ENCODE results near the gene NOTCH3. TPM values are rescaled to one million over a fixed set of nuclear protein-coding genes. Genes with fewer than 3 reads are reported as not detected.

NOTCH3 gene
- total RNA-seq, 1 donor: 51.8 TPM

DNA sequence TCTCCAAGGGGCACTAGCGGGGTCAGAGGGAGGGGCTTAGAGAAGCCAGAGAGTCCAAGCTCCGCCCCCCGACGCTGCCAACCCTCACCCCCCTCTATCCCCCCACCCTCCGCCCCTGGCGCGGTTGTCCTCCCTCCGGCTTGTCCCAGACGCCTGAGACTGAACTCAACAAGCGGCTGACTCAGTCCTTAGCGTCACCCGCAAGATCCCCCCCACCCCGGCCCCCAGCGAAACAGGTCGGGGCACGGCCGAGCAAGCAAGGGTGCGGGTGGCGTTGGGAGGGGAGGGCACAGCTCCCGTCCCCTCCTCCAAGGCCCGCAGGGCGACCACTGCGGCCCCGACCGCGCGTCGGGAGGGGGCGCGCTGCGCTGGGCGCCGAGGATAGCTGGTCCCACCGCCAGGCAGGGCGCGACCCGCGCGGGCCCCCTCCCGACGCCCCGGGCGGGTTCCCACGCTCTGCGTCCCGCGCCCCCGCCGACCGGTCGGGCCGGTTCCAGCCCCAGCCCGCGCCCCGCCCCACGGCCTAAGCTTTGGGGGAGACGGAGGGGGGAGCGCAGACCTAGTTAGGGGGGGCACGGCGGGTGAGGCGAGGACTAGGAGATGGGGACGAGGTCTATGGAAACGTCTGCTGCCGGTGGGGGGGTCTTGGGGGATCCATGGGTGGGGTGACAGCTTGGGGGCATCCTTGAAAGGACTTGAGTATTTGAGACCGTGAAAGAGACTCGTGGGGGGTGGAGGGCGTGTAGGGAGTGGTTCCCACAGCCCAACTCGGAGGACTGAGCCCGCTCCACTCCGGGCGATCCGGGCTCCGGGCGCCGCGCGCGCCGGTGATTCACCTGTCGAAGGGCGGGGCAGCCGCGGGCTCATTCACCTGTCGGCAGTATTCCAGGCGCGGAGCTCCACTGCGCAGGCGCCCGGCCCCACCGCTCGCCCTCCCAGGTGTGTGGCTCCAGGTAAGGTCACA lies 5.1 kb downstream of the NOTCH3 start:
- peak overlapping the region; percentile 89 for H3K4me2 ChIP-seq (ENCODE audit: insufficient read depth, low read length)
- H3K27ac ChIP-seq (ENCODE audit: low read depth, low read length): peak overlapping the region; percentile 94
- H3K4me3 ChIP-seq (ENCODE audit: insufficient read depth, low read length): peak overlapping the region; percentile 65

DNA sequence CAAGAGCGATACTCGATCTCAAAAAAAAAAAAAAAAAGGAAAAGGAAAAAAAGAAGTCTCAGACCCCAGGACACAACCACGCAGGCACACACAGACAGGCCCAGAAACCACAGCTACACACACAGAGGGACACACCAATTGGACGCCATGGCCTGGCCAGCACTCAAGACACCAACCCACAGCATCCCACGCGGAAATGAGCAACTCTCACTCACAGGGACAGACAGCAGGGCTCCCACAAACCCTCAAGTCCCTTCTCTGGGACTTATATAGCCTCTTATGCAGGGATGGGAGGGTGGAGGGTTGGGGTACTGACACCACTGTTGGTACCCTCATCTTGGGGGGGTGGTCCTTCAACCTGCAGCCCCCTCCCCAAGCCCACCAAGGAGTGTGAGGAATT lies 5.9 kb downstream of the NOTCH3 start:
- H4K20me1 ChIP-seq (ENCODE audit: insufficient read depth, low read length): peaks cover 20% of the 10 kb centered on the region
- DNase-seq (ENCODE audit: insufficient read length, low spot score, missing footprints): peak; percentile 95

More for the DNA sequence above, 5.1 kb downstream of the NOTCH3 start:
- peak; percentile 98 for DNase-seq (ENCODE audit: insufficient read length, low spot score, missing footprints)
- Histone ChIP-seq H3K79me2 (ENCODE audit: insufficient read depth, low read length) (peaks cover 43% of the 10 kb centered on the region), H3K9me3 (ENCODE audit: low read depth, low read length) (no peaks in the 10 kb centered on the region), H3K4me1 (ENCODE audit: insufficient read depth, low read length) (peaks cover 23% of the 10 kb centered on the region), H2AFZ (ENCODE audit: low read length) (peak overlapping the region; percentile 88), H4K20me1 (ENCODE audit: insufficient read depth, low read length) (peaks cover 20% of the 10 kb centered on the region), H3K27me3 (ENCODE audit: insufficient read depth, low read length) (no peaks in the 10 kb centered on the region), H3K36me3 (ENCODE audit: insufficient read depth, low read length) (peaks cover 42% of the 10 kb centered on the region)
- TF ChIP-seq, protein P1, sequence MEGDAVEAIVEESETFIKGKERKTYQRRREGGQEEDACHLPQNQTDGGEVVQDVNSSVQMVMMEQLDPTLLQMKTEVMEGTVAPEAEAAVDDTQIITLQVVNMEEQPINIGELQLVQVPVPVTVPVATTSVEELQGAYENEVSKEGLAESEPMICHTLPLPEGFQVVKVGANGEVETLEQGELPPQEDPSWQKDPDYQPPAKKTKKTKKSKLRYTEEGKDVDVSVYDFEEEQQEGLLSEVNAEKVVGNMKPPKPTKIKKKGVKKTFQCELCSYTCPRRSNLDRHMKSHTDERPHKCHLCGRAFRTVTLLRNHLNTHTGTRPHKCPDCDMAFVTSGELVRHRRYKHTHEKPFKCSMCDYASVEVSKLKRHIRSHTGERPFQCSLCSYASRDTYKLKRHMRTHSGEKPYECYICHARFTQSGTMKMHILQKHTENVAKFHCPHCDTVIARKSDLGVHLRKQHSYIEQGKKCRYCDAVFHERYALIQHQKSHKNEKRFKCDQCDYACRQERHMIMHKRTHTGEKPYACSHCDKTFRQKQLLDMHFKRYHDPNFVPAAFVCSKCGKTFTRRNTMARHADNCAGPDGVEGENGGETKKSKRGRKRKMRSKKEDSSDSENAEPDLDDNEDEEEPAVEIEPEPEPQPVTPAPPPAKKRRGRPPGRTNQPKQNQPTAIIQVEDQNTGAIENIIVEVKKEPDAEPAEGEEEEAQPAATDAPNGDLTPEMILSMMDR (IDR thresholded peaks at IDR 0.05; ENCODE audit: extremely low read depth, low read depth, low read length): no peak

DNA sequence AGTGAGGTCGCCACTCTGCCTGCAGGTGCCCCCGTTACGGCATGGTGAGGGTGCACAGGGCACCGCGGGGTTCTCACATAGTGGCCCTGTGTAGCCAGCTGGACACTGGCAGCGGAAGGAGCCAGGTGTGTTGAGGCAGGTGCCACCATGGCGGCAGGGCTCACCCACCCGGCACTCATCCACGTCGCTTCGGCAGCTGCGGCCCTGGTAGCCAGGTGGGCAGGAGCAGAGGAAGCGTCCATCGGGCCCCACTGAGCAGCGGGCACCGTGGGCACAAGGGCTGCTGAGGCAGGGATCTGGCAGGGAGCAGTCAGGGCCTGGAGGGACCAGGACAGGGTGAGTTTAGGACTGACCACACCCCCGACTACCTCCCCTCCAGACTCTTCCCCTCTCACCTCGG lies 8.8 kb downstream of the NOTCH3 start:
- no peaks in the 10 kb centered on the region for H3K27me3 ChIP-seq (ENCODE audit: insufficient read depth, low read length)
- H3K79me2 ChIP-seq (ENCODE audit: insufficient read depth, low read length): peaks cover 30% of the 10 kb centered on the region
- no peak overlapping the region for H3K27ac ChIP-seq (ENCODE audit: low read depth, low read length)
- TF ChIP-seq, protein P1 (IDR thresholded peaks at IDR 0.05; ENCODE audit: extremely low read depth, low read depth, low read length): no peak
- H3K4me2 ChIP-seq (ENCODE audit: insufficient read depth, low read length): no peak overlapping the region
- no peak overlapping the region for H3K4me3 ChIP-seq (ENCODE audit: insufficient read depth, low read length)
- H3K4me1 ChIP-seq (ENCODE audit: insufficient read depth, low read length): peaks cover 12% of the 10 kb centered on the region
- H3K9me3 ChIP-seq (ENCODE audit: low read depth, low read length): no peaks in the 10 kb centered on the region
- peaks cover 55% of the 10 kb centered on the region for H3K36me3 ChIP-seq (ENCODE audit: insufficient read depth, low read length)
- H2AFZ ChIP-seq (ENCODE audit: low read length): no peak overlapping the region
- H4K20me1 ChIP-seq (ENCODE audit: insufficient read depth, low read length): peaks cover 6% of the 10 kb centered on the region
- DNase-seq (ENCODE audit: insufficient read length, low spot score, missing footprints): peak; percentile 50

More for the DNA sequence above, 5.9 kb downstream of the NOTCH3 start:
- TF ChIP-seq, protein P1 (IDR thresholded peaks at IDR 0.05; ENCODE audit: extremely low read depth, low read depth, low read length): no peak
- no peaks in the 10 kb centered on the region for H3K9me3 ChIP-seq (ENCODE audit: low read depth, low read length)
- H3K4me3 ChIP-seq (ENCODE audit: insufficient read depth, low read length): peak overlapping the region; percentile 65
- peak overlapping the region; percentile 89 for H3K4me2 ChIP-seq (ENCODE audit: insufficient read depth, low read length)
- H3K79me2 ChIP-seq (ENCODE audit: insufficient read depth, low read length): peaks cover 39% of the 10 kb centered on the region
- H3K36me3 ChIP-seq (ENCODE audit: insufficient read depth, low read length): peaks cover 49% of the 10 kb centered on the region
- H2AFZ ChIP-seq (ENCODE audit: low read length): peak overlapping the region; percentile 88
- H3K4me1 ChIP-seq (ENCODE audit: insufficient read depth, low read length): peaks cover 23% of the 10 kb centered on the region
- no peaks in the 10 kb centered on the region for H3K27me3 ChIP-seq (ENCODE audit: insufficient read depth, low read length)
- H3K27ac ChIP-seq (ENCODE audit: low read depth, low read length): peak overlapping the region; percentile 94

DNA sequence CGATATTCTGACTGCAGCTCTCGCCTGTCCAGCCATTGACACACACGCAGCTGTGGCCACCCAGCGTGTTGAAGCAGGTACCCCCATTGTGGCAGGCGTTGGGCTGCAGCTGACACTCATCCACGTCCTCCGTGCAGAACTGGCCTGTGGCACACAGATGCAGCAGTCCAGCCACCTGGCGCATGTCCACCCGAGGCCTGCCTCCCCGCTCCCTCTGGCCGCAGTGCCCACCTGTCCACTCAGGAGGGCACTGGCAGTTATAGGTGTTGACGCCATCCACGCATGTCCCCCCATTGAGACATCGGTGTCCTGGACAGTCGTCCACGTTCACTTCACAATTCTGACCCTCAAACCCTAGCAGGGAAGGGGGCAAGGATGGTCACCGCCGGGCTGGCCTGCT lies 9.3 kb downstream of the NOTCH3 start:
- peaks cover 12% of the 10 kb centered on the region for H3K4me1 ChIP-seq (ENCODE audit: insufficient read depth, low read length)
- H3K36me3 ChIP-seq (ENCODE audit: insufficient read depth, low read length): peaks cover 55% of the 10 kb centered on the region
- H4K20me1 ChIP-seq (ENCODE audit: insufficient read depth, low read length): peaks cover 3% of the 10 kb centered on the region
- no peaks in the 10 kb centered on the region for H3K9me3 ChIP-seq (ENCODE audit: low read depth, low read length)
- H3K79me2 ChIP-seq (ENCODE audit: insufficient read depth, low read length): peaks cover 31% of the 10 kb centered on the region
- TF ChIP-seq, protein P1 (IDR thresholded peaks at IDR 0.05; ENCODE audit: extremely low read depth, low read depth, low read length): no peak
- H3K4me2 ChIP-seq (ENCODE audit: insufficient read depth, low read length): no peak overlapping the region
- no peak overlapping the region for H2AFZ ChIP-seq (ENCODE audit: low read length)
- no peaks in the 10 kb centered on the region for H3K27me3 ChIP-seq (ENCODE audit: insufficient read depth, low read length)
- DNase-seq (ENCODE audit: insufficient read length, low spot score, missing footprints): peak; percentile 60
- no peak overlapping the region for H3K27ac ChIP-seq (ENCODE audit: low read depth, low read length)
- H3K4me3 ChIP-seq (ENCODE audit: insufficient read depth, low read length): no peak overlapping the region

All from osteoblast (primary cell).